ENCODE results near the gene TTLL11. TPM values are rescaled to one million over a fixed set of nuclear protein-coding genes. Genes with fewer than 3 reads are reported as not detected.

Gene TTLL11
- total and polyA plus RNA-seq, 2 experiments from 2014 or later = 0.57 to 1.4 TPM

DNA sequence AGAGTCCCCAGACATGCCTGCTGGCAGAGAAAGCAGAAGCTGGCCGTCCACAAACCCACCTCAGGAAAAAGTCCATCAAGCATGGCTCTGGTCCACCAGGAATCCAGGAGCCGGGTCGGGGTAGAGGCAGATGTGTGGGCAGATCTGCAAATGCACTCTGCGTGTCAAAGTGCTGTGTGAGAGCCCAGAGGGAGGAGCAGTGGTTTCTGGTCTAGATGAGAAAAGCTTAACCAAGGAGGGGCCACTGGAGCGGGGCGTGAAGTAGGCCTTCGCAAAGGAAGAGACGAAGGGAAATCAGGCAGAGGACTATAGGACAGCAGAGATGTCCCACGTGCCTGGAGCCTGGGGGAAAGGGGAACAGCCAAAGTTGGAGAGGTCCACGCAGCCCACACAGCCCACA, 40.0 kb downstream of the TTLL11 start:
- Mint-ChIP-seq H3K9me3 (no peaks in the 10 kb centered on the region), H3K4me1 (peaks cover 5% of the 10 kb centered on the region; the same call in 2 of the 3 replicates), H3K36me3 (ENCODE audit: low read depth) (no peaks in the 10 kb centered on the region), H3K27ac (no peak overlapping the region), H3K27me3 (ENCODE audit: insufficient read depth, low read depth, poor library complexity) (no peaks in the 10 kb centered on the region), H3K4me3 (no peak overlapping the region)
- ATAC-seq (no peak), DNase-seq (ENCODE audit: low spot score) (no peak)
- Histone ChIP-seq H3K36me3 (ENCODE audit: insufficient read depth) (no peaks in the 10 kb centered on the region), H3K9me2 (ENCODE audit: insufficient read depth) (no peaks in the 10 kb centered on the region), H4K20me1 (replicated peaks; ENCODE audit: insufficient read depth) (peaks cover 4% of the 10 kb centered on the region), H3F3A (replicated peaks; ENCODE audit: low read depth) (no peaks in the 10 kb centered on the region), H3K4me2 (no peak overlapping the region), H3K27me3 (ENCODE audit: insufficient read depth) (no peaks in the 10 kb centered on the region), H2AFZ (peak overlapping the region; percentile 23; the same call in 1 of the 2 replicates), H3K4me3 (no peak overlapping the region), H3K79me2 (replicated peaks; ENCODE audit: insufficient read depth) (no peaks in the 10 kb centered on the region), H3K4me1 (ENCODE audit: insufficient read depth) (no peaks in the 10 kb centered on the region), H3K27ac (ENCODE audit: low read depth) (no peak overlapping the region)
- TF ChIP-seq POLR2AphosphoS5 (IDR thresholded peaks at IDR 0.05; ENCODE audit: low read depth) (no peak), EZH2phosphoT487 (IDR thresholded peaks at IDR 0.05; ENCODE audit: unreplicated experiment) (no peak), STAT1 (IDR thresholded peaks at IDR 0.05; ENCODE audit: unreplicated experiment) (no peak), EZH2 (IDR thresholded peaks at IDR 0.05; ENCODE audit: low read depth, unreplicated experiment) (no peak), ZNF114 (CRISPR knock-in tag; IDR thresholded peaks at IDR 0.05) (no peak), JUNB (IDR thresholded peaks at IDR 0.05; ENCODE audit: unreplicated experiment) (no peak), NANOG (IDR thresholded peaks at IDR 0.05; ENCODE audit: borderline replicate concordance) (no peak), CREB1 (CRISPR knock-in tag; IDR thresholded peaks at IDR 0.05; ENCODE audit: low read depth) (no peak)
- TF ChIP-seq, protein P1, sequence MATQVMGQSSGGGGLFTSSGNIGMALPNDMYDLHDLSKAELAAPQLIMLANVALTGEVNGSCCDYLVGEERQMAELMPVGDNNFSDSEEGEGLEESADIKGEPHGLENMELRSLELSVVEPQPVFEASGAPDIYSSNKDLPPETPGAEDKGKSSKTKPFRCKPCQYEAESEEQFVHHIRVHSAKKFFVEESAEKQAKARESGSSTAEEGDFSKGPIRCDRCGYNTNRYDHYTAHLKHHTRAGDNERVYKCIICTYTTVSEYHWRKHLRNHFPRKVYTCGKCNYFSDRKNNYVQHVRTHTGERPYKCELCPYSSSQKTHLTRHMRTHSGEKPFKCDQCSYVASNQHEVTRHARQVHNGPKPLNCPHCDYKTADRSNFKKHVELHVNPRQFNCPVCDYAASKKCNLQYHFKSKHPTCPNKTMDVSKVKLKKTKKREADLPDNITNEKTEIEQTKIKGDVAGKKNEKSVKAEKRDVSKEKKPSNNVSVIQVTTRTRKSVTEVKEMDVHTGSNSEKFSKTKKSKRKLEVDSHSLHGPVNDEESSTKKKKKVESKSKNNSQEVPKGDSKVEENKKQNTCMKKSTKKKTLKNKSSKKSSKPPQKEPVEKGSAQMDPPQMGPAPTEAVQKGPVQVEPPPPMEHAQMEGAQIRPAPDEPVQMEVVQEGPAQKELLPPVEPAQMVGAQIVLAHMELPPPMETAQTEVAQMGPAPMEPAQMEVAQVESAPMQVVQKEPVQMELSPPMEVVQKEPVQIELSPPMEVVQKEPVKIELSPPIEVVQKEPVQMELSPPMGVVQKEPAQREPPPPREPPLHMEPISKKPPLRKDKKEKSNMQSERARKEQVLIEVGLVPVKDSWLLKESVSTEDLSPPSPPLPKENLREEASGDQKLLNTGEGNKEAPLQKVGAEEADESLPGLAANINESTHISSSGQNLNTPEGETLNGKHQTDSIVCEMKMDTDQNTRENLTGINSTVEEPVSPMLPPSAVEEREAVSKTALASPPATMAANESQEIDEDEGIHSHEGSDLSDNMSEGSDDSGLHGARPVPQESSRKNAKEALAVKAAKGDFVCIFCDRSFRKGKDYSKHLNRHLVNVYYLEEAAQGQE (IDR thresholded peaks at IDR 0.05; ENCODE audit: unreplicated experiment) = no peak
- TF ChIP-seq, protein P2, sequence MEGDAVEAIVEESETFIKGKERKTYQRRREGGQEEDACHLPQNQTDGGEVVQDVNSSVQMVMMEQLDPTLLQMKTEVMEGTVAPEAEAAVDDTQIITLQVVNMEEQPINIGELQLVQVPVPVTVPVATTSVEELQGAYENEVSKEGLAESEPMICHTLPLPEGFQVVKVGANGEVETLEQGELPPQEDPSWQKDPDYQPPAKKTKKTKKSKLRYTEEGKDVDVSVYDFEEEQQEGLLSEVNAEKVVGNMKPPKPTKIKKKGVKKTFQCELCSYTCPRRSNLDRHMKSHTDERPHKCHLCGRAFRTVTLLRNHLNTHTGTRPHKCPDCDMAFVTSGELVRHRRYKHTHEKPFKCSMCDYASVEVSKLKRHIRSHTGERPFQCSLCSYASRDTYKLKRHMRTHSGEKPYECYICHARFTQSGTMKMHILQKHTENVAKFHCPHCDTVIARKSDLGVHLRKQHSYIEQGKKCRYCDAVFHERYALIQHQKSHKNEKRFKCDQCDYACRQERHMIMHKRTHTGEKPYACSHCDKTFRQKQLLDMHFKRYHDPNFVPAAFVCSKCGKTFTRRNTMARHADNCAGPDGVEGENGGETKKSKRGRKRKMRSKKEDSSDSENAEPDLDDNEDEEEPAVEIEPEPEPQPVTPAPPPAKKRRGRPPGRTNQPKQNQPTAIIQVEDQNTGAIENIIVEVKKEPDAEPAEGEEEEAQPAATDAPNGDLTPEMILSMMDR (conservative IDR thresholded peaks at IDR 0.05; ENCODE audit: low read depth in 2 of 2) = no peak
